ENCODE results near the gene SNX22. TPM values are rescaled to one million over a fixed set of nuclear protein-coding genes. Genes with fewer than 3 reads are reported as not detected.

The SNX22 gene
- total RNA-seq, 4 donors from 2014 or later = 0.13 to 0.19 TPM; not detected in 2

GRCh38 chr15:64110950-64111678 is 40.4 kb upstream of the SNX22 start:
- WGBS, 2 donors (ENCODE audit: low coverage in 1 of 2) = 85 to 86% methylated on average over 2 to 3 of the region's 3 CpGs
- Histone ChIP-seq H3K4me3 (no peak overlapping the region), H3K27me3 (no peaks in the 10 kb centered on the region), H3K36me3 (peaks cover 0 to 38% of the 10 kb centered on the region in 2 donors), H3K27ac (no peak overlapping the region), H3K9me3 (no peaks in the 10 kb centered on the region), H3K4me1 (peaks cover 0 to 48% (median 7%) of the 10 kb centered on the region in 3 donors)
- ATAC-seq = no peak
- TF ChIP-seq POLR2A (IDR thresholded peaks at IDR 0.05) = no peak
- no peak for TF ChIP-seq EP300 (IDR thresholded peaks at IDR 0.05)
- TF ChIP-seq POLR2AphosphoS5 (IDR thresholded peaks at IDR 0.05) = no peak
- TF ChIP-seq CTCF (IDR thresholded peaks at IDR 0.05) = no peak

- Histone ChIP-seq H3K4me3 (no peak overlapping the region), H3K27ac (no peak overlapping the region), H3K27me3 (no peaks in the 10 kb centered on the region), H3K36me3 (peaks cover 0 to 44% of the 10 kb centered on the region in 2 donors), H3K9me3 (no peaks in the 10 kb centered on the region), H3K4me1 (peaks cover 0 to 43% (median 7%) of the 10 kb centered on the region in 3 donors)
- TF ChIP-seq CTCF (IDR thresholded peaks at IDR 0.05) (no peak), EP300 (IDR thresholded peaks at IDR 0.05) (no peak), POLR2AphosphoS5 (IDR thresholded peaks at IDR 0.05) (no peak), POLR2A (IDR thresholded peaks at IDR 0.05) (no peak)
- 89 to 92% methylated on average over 3 of the region's 3 CpGs for whole genome bisulfite sequencing, 2 donors (ENCODE audit: low coverage in 1 of 2)
- ATAC-seq = no peak
Measured at GRCh38 chr15:64111679-64112050, 39.9 kb upstream of the SNX22 start.

- H3K36me3 ChIP-seq = peaks cover 0 to 49% of the 10 kb centered on the region in 2 donors
- WGBS, 2 donors (ENCODE audit: low coverage in 1 of 2) = 65 to 68% methylated on average over 4 of the region's 4 CpGs
- no peaks in the 10 kb centered on the region for H3K27me3 ChIP-seq
- TF ChIP-seq CTCF (IDR thresholded peaks at IDR 0.05) (no peak), EP300 (IDR thresholded peaks at IDR 0.05) (no peak), POLR2AphosphoS5 (IDR thresholded peaks at IDR 0.05) (no peak)
- ATAC-seq = peak; percentile 22
- no peaks in the 10 kb centered on the region for H3K9me3 ChIP-seq
- no peak overlapping the region for H3K4me3 ChIP-seq
- H3K27ac ChIP-seq = no peak overlapping the region
- peaks cover 0 to 37% (median 7%) of the 10 kb centered on the region in 3 donors for H3K4me1 ChIP-seq
Measured at GRCh38 chr15:64112073-64112772, 39.3 kb upstream of the SNX22 start.

GRCh38 chr15:64112904-64113303 is 38.6 kb upstream of the SNX22 start:
- Histone ChIP-seq H3K27ac (no peak overlapping the region), H3K27me3 (no peaks in the 10 kb centered on the region), H3K4me1 (peaks cover 0 to 30% (median 7%) of the 10 kb centered on the region in 3 donors), H3K36me3 (peaks cover 0 to 56% of the 10 kb centered on the region in 2 donors), H3K4me3 (no peak overlapping the region), H3K9me3 (no peaks in the 10 kb centered on the region)
- WGBS, 2 donors (ENCODE audit: low coverage in 1 of 2) = 85 to 100% methylated on average over 1 of the region's 1 CpG
- no peak for TF ChIP-seq POLR2A (IDR thresholded peaks at IDR 0.05)
- no peak for TF ChIP-seq POLR2AphosphoS5 (IDR thresholded peaks at IDR 0.05)
- no peak for TF ChIP-seq CTCF (IDR thresholded peaks at IDR 0.05)
- TF ChIP-seq EP300 (IDR thresholded peaks at IDR 0.05) = no peak
- ATAC-seq = peak; percentile 22

All from gastroesophageal sphincter (tissue), 4 donors.